IMR-90 (cell line): Measurements from ENCODE around the gene SCG5. TPM values are rescaled to one million over a fixed set of nuclear protein-coding genes. Genes with fewer than 3 reads are reported as not detected.

ENCODE experiments used
- ATAC-seq: fragments of 200-7000 bp; cut with Tn5 transposase; 2 replicates; pipeline ENCODE4 v1.9.1; 2020; ENCODE audit warnings: low read depth, mild to moderate bottlenecking, moderate library complexity
- BruUV-seq: library from RNA; stranded (reverse); fragments of 400-500 nt; replicated peaks from 2 replicates; lab custom pipeline; 2021; lab: Mats Ljungman, UMichigan
- CTCF ChIA-PET: fragments of 300-600 bp; formaldehyde crosslinking; extraction: SDS; loops from one replicate; lab custom pipeline; 2021; ENCODE audit warnings: antibody characterized with exemption; lab: Yijun Ruan, JAX
- POLR2A ChIA-PET: fragments of 300-600 bp; sonication (Branson Sonifier 250); formaldehyde crosslinking; loops from one replicate; lab custom pipeline; 2022; ENCODE audit warnings: antibody characterized with exemption; ENCODE audit not compliant: unreplicated experiment; lab: Charles Lee
- DNase-seq: peaks from one replicate; pipeline ENCODE4 v3.0.0; 2013
- H2AFZ ChIP-seq: replicated peaks from 2 replicates; pipeline ENCODE3; 2013; ENCODE audit warnings: low read length, mild to moderate bottlenecking; ENCODE audit not compliant: poor library complexity
- H2AK5ac ChIP-seq: 2 replicates; pipeline ENCODE4 v1.6.1; 2013; ENCODE audit warnings: low read depth, low read length, inconsistent platforms
- H2AK9ac ChIP-seq: replicated peaks from 2 replicates; pipeline ENCODE3; 2013; ENCODE audit warnings: mild to moderate bottlenecking, low read depth, low read length, moderate library complexity; ENCODE audit not compliant: poor library complexity
- H2BK120ac ChIP-seq: 2 replicates; pipeline ENCODE4 v1.6.1; 2013; ENCODE audit warnings: low read depth, low read length, inconsistent platforms
- H2BK15ac ChIP-seq: 3 replicates; pipeline ENCODE4 v1.6.1; 2013; ENCODE audit warnings: low read depth, low read length, inconsistent platforms
- H2BK20ac ChIP-seq: 2 replicates; pipeline ENCODE4 v1.6.1; 2013; ENCODE audit warnings: low read depth, mild to moderate bottlenecking, inconsistent platforms, low read length, moderate library complexity
- H2BK5ac ChIP-seq: 2 replicates; pipeline ENCODE4 v1.6.1; 2013; ENCODE audit warnings: mild to moderate bottlenecking, low read depth, low read length, inconsistent platforms; ENCODE audit not compliant: poor library complexity, severe bottlenecking
- H3K14ac ChIP-seq: replicated peaks from 2 replicates; pipeline ENCODE4 v1.6.1; 2013; ENCODE audit warnings: low read depth, low read length, inconsistent platforms
- H3K18ac ChIP-seq: 2 replicates; pipeline ENCODE4 v1.6.1; 2013; ENCODE audit warnings: low read depth, low read length, control low read depth
- H3K23ac ChIP-seq: 2 replicates; pipeline ENCODE4 v1.6.1; 2013; ENCODE audit warnings: low read depth, low read length, inconsistent platforms
- H3K27ac ChIP-seq: 2 replicates; pipeline ENCODE4 v1.5.1; 2013; ENCODE audit warnings: mild to moderate bottlenecking, control low read depth, low read length; ENCODE audit not compliant: insufficient read depth
- H3K27me3 ChIP-seq: 2 replicates; pipeline ENCODE4 v1.6.1; 2013; ENCODE audit warnings: low read length; ENCODE audit not compliant: control insufficient read depth, insufficient read depth
- H3K36me3 ChIP-seq: 2 replicates; pipeline ENCODE4 v1.6.1; 2013; ENCODE audit warnings: low read length, mixed read lengths; ENCODE audit not compliant: control insufficient read depth, insufficient read depth
- H3K4ac ChIP-seq: 2 replicates; pipeline ENCODE4 v1.6.1; 2013; ENCODE audit warnings: low read depth, low read length, inconsistent platforms
- H3K4me1 ChIP-seq: 2 replicates; pipeline ENCODE4 v1.6.1; 2013; ENCODE audit warnings: low read length, mixed read lengths; ENCODE audit not compliant: control insufficient read depth, insufficient read depth
- H3K4me2 ChIP-seq: 2 replicates; pipeline ENCODE4 v1.6.1; 2013; ENCODE audit warnings: low read depth, mild to moderate bottlenecking, control low read depth, low read length, moderate library complexity
- H3K4me3 ChIP-seq: 2 replicates; pipeline ENCODE4 v1.5.1; 2013; ENCODE audit warnings: low read depth, mild to moderate bottlenecking, control low read depth, low read length, moderate library complexity; ENCODE audit not compliant: insufficient read depth
- H3K56ac ChIP-seq: 2 replicates; pipeline ENCODE4 v1.6.1; 2013; ENCODE audit warnings: low read length, inconsistent platforms; ENCODE audit not compliant: insufficient read depth; ENCODE audit errors: extremely low read depth
- H3K79me1 ChIP-seq, 2 experiments: 2 replicates each; pipeline ENCODE4 v1.6.1; 2013; ENCODE audit warnings: low read length in 2 of 2, inconsistent platforms in 1 of 2, low read depth in 1 of 2
- H3K9ac ChIP-seq: 2 replicates; pipeline ENCODE4 v1.6.1; 2013; ENCODE audit warnings: low read depth, low read length, control low read depth
- H3K9me1 ChIP-seq: 2 replicates; pipeline ENCODE4 v1.6.1; 2013; ENCODE audit warnings: low read length, inconsistent platforms; ENCODE audit not compliant: insufficient read depth
- H3K9me3 ChIP-seq: 2 replicates; pipeline ENCODE4 v1.6.1; 2013; ENCODE audit warnings: low read length; ENCODE audit not compliant: control insufficient read depth, insufficient read depth
- H4K20me1 ChIP-seq: 2 replicates; pipeline ENCODE4 v1.6.1; 2013; ENCODE audit warnings: low read length, inconsistent platforms; ENCODE audit not compliant: insufficient read depth
- H4K5ac ChIP-seq: 2 replicates; pipeline ENCODE4 v1.6.1; 2013; ENCODE audit warnings: mild to moderate bottlenecking, low read depth, low read length, control low read depth
- H4K8ac ChIP-seq, 2 experiments: 2 replicates each; pipeline ENCODE4 v1.6.1; 2013; ENCODE audit warnings: low read depth in 2 of 2, low read length in 2 of 2, control low read depth in 1 of 2, inconsistent platforms in 1 of 2
- H4K91ac ChIP-seq: 2 replicates; pipeline ENCODE4 v1.6.1; 2013; ENCODE audit warnings: low read depth, low read length, inconsistent platforms; ENCODE audit not compliant: insufficient read depth
- MXI1 ChIP-seq: IDR thresholded peaks from 2 replicates; pipeline ENCODE4 v1.6.1; 2012; ENCODE audit warnings: low read depth, mild to moderate bottlenecking, low read length, moderate library complexity, borderline replicate concordance
- RCOR1 ChIP-seq: IDR thresholded peaks from 2 replicates; pipeline ENCODE4 v1.6.1; 2012; ENCODE audit warnings: mild to moderate bottlenecking, low read length, improper control_type of control experiment; ENCODE audit not compliant: insufficient replicate concordance
- RFX5 ChIP-seq: IDR thresholded peaks from 2 replicates; pipeline ENCODE4 v1.8.0; 2012; ENCODE audit warnings: low read depth, mild to moderate bottlenecking, low read length, moderate library complexity
- SMC3 ChIP-seq: fragments of 150-350 bp; IDR thresholded peaks from 2 replicates; pipeline ENCODE4 v1.6.1; 2016; ENCODE audit warnings: low read depth, mild to moderate bottlenecking, antibody characterized with exemption, low read length, moderate library complexity
- WGBS, 2 experiments: methylation state at CpG; one replicate each; pipeline versions ENCODE4 v1.1.5 to v1.1.7; 2013; ENCODE audit warnings: missing lambda C conversion rate in 2 of 2; ENCODE audit not compliant: insufficient read length in 1 of 2; ENCODE audit errors: extremely low coverage in 2 of 2; 5-methylcytosine and 5-hydroxymethylcytosine counted together
- dilution Hi-C: fragments of 300-500 bp; cut with HindIII; formaldehyde crosslinking; loops from one replicate; pipeline ENCODE4 v1.14.3; 2018; ENCODE audit warnings: low sequenced_read_pairs; ENCODE audit not compliant: unreplicated experiment
- in situ Hi-C: fragments of 300-500 bp; cut with MboI; formaldehyde crosslinking; loops from 3 replicates; pipeline ENCODE4 v1.14.3; 2019; ENCODE audit warnings: low sequenced_read_pairs, inconsistent platforms, mixed read lengths
- intact Hi-C: fragments of 100-400 bp; cut with micrococcal nuclease; formaldehyde crosslinking; loops from 2 replicates; pipeline ENCODE4 v1.10.0; 2022
- polyA plus RNA-seq, 3 experiments: library from polyadenylated mRNA; depleted of rRNA; stranded (reverse); fragments of >200 nt; gene quantifications; 2 replicates each; pipeline ENCODE4 v1.2.3, GENCODE V29; 2012; ENCODE audit warnings: low replicate concordance in 1 of 3
- total RNA-seq: library from RNA; depleted of rRNA; stranded (reverse); fragments of >200 nt; gene quantifications from 2 replicates; pipeline ENCODE4 v1.2.3, GENCODE V29; 2012
- TF ChIP-seq, protein P1 (sequence below): fragments of 150-350 bp; IDR thresholded peaks from 2 replicates; pipeline ENCODE4 v1.6.1; 2017; ENCODE audit warnings: mild to moderate bottlenecking, antibody characterized with exemption, low read length, low read depth

SCG5 gene
- total and polyA plus RNA-seq, 2 of the 4 experiments (the other 2 are of a cell fraction), result 7.9 to 16.8 TPM

DNA sequence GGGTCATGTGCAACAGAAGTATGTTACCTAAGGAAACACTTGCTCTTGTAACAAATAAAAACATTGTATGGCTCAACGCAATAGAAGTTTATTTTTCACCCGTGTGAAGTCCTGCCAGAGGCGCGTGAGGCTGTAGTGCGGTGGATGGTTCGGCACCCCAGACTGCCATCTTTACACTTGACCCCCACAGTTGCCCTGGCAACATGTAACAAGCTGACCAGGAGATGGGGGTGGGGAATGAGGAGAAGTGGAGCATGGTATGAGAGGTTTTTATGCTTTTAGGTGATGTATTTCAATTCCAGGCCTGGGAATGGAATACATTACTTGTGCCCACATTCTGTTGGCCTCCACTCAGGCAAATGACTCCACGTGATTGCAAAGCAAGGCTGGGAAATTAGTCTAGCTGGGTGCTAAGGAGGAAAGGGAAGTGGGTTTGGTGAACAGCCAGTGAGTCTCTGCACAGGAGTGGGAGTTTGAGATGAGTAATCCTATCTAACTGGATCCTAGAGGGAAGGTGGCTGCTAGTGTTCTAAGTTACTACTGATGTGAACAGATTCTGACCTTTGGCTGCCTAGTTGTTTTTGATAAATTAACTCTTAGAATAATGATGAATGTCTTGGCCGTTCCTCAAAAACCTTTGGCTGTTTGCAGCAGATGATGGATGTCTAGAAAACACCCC, 42.5 kb downstream of the SCG5 start (continued):
- TF ChIP-seq SMC3 (no peak), RCOR1 (no peak)

DNA sequence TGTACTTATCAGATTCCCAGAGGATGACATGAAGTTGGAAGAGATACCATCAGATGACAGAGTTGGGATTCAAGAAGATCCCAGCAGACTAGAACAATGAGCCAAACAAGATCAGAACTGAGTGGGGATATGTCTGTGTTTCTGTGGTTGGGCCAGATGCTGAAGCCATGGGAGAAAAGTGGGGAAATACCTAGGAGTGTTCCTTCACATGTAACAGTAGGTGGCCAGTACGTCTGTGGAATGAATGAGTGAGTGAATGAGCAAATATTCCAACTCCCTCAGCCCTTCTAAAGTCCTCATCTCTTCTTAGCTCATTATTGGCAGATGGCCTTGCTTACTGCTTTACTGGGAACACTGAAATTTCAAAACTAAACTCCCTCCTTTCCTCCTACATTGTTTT, 44.1 kb downstream of the SCG5 start:
- Histone ChIP-seq H3K23ac (no peak overlapping the region), H3K9me1 (peaks cover 22% of the 10 kb centered on the region), H2BK20ac (peak overlapping the region; percentile 69; the same call in 1 of the 2 replicates), H2AK5ac (peak overlapping the region; percentile 33), H3K4me1 (peaks cover 24% of the 10 kb centered on the region), H4K20me1 (no peaks in the 10 kb centered on the region), H3K4me3 (no peak overlapping the region), H3K4ac (peak overlapping the region; percentile 42; the same call in 1 of the 2 replicates), H3K27me3 (no peaks in the 10 kb centered on the region), H2BK15ac (no peak overlapping the region; the same call in 1 of the 3 replicates), H3K36me3 (no peaks in the 10 kb centered on the region), H2BK5ac (no peak overlapping the region), H2AK9ac (no peak overlapping the region), H2BK120ac (peak overlapping the region; percentile 36; the same call in 1 of the 2 replicates), H3K56ac (no peak overlapping the region), H3K14ac (peak overlapping the region; percentile 58; the same call in 1 of the 2 replicates), H3K18ac (peak overlapping the region; percentile 7; the same call in 1 of the 2 replicates), H3K9me3 (no peaks in the 10 kb centered on the region), H4K91ac (no peak overlapping the region), H2AFZ (no peak overlapping the region), H3K4me2 (no peak overlapping the region), H3K9ac (no peak overlapping the region), H4K8ac (peak overlapping the region in 1 of 2 experiments; percentile 19; a peak in 1 of 4 replicates), H3K79me1 (peaks cover 0 to 22% of the 10 kb centered on the region in 2 experiments; a peak in 3 of 4 replicates), H4K5ac (no peak overlapping the region; the same call in 1 of the 2 replicates), H3K27ac (no peak overlapping the region)
- BruUV-seq, result no TSS peak
- intact Hi-C loops, result loop anchor here (2.0 kb wide), 1 partner anchor 19 kb away; no protein-coding TSS in a partner anchor
- TF ChIP-seq, protein P1, sequence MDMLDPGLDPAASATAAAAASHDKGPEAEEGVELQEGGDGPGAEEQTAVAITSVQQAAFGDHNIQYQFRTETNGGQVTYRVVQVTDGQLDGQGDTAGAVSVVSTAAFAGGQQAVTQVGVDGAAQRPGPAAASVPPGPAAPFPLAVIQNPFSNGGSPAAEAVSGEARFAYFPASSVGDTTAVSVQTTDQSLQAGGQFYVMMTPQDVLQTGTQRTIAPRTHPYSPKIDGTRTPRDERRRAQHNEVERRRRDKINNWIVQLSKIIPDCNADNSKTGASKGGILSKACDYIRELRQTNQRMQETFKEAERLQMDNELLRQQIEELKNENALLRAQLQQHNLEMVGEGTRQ, result no peak
- no peak for TF ChIP-seq RFX5
- TF ChIP-seq MXI1, result no peak
- dilution Hi-C loops, result no loop called here
- POLR2A ChIA-PET, result no interaction called here
- WGBS, 2 experiments, result no CpG with 5 or more reads among the region's 1 CpG
- peak; percentile 54 for DNase-seq
- in situ Hi-C loops, result no loop called here
- no peak for ATAC-seq
- CTCF ChIA-PET, result no interaction called here
